ENCODE measurements around the gene SLC26A9.

The SLC26A9 gene

DNA sequence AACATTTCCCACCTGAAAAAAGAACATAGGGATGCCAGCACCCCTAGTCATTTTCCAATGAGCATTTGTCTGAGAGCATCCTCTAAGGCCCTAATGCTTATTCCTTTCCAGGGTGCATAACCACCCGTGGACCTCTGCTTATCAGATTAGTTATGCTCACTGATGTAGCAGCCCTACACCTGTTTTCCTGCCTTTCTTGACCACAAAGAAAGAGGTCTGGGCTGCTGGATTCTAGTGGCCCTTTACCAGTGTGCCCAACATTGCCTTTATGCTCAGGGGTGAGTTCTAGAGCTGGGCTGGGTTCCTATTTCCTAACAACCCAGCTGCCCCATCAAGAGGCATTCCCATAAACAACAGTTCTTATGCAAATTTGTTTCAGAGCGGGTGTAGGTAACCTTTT is 73.0 kb downstream of the SLC26A9 start:
- H3K27ac ChIP-seq (ENCODE audit: poor library complexity, severe bottlenecking), result no peak overlapping the region
- no peaks in the 10 kb centered on the region for H3K36me3 ChIP-seq (ENCODE audit: low read depth)
- TF ChIP-seq, protein P1, sequence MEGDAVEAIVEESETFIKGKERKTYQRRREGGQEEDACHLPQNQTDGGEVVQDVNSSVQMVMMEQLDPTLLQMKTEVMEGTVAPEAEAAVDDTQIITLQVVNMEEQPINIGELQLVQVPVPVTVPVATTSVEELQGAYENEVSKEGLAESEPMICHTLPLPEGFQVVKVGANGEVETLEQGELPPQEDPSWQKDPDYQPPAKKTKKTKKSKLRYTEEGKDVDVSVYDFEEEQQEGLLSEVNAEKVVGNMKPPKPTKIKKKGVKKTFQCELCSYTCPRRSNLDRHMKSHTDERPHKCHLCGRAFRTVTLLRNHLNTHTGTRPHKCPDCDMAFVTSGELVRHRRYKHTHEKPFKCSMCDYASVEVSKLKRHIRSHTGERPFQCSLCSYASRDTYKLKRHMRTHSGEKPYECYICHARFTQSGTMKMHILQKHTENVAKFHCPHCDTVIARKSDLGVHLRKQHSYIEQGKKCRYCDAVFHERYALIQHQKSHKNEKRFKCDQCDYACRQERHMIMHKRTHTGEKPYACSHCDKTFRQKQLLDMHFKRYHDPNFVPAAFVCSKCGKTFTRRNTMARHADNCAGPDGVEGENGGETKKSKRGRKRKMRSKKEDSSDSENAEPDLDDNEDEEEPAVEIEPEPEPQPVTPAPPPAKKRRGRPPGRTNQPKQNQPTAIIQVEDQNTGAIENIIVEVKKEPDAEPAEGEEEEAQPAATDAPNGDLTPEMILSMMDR (IDR thresholded peaks at IDR 0.05; ENCODE audit: poor library complexity, severe bottlenecking), result no peak
- H3K9me3 ChIP-seq (ENCODE audit: severe bottlenecking), result no peaks in the 10 kb centered on the region
- H3K4me1 ChIP-seq (ENCODE audit: insufficient read depth, poor library complexity, severe bottlenecking), result no peaks in the 10 kb centered on the region
- H3K4me3 ChIP-seq (ENCODE audit: severe bottlenecking), result no peak overlapping the region
- ATAC-seq (ENCODE audit: low read depth), result no peak
- DNase-seq (ENCODE audit: low spot score), result no peak
- no peaks in the 10 kb centered on the region for H3K27me3 ChIP-seq (ENCODE audit: insufficient read depth, poor library complexity, severe bottlenecking)
